ENCODE measurements around the gene ZNF581.
A peak's percentile ranks its signal among the peaks of the same experiment; 100 is the strongest.

The ZNF581 gene

GRCh38 chr19:55653651-55654322 lies 10.3 kb downstream of the ZNF581 start:
- DNase-seq (ENCODE audit: insufficient read length, low spot score) (peak; percentile 100), FAIRE-seq (no peak)
- peak; percentile 80 for TF ChIP-seq POLR2A (IDR thresholded peaks at IDR 0.05; ENCODE audit: low read depth, low read length)

- TF ChIP-seq POLR2A (IDR thresholded peaks at IDR 0.05; ENCODE audit: low read depth, low read length), result no peak
- DNase-seq (ENCODE audit: insufficient read length, low spot score), result peak; percentile 96
- peak; percentile 77 for FAIRE-seq
These were observed 10.9 kb downstream of the ZNF581 start for GRCh38 chr19:55654323-55654867.

GRCh38 chr19:55654868-55655647 lies 11.6 kb downstream of the ZNF581 start, which contains the start of gene U2AF2:
U2AF2 (plus strand) TSS chr19:55655035; CDS start chr19:55655105, 70 bp downstream.
- DNase-seq (ENCODE audit: insufficient read length, low spot score) (peak; percentile 95), FAIRE-seq (no peak)
- peak; percentile 88 for TF ChIP-seq POLR2A (IDR thresholded peaks at IDR 0.05; ENCODE audit: low read depth, low read length)

GRCh38 chr19:55655648-55656040 lies 12.2 kb downstream of the ZNF581 start:
- no peak for TF ChIP-seq POLR2A (IDR thresholded peaks at IDR 0.05; ENCODE audit: low read depth, low read length)
- DNase-seq (ENCODE audit: insufficient read length, low spot score), result no peak
- no peak for FAIRE-seq

- no peak for DNase-seq (ENCODE audit: insufficient read length, low spot score)
- FAIRE-seq, result no peak
- no peak for TF ChIP-seq POLR2A (IDR thresholded peaks at IDR 0.05; ENCODE audit: low read depth, low read length)
These were observed 13.1 kb downstream of the ZNF581 start for GRCh38 chr19:55656552-55656951.

- DNase-seq (ENCODE audit: insufficient read length, low spot score) (no peak), FAIRE-seq (no peak)
- no peak for TF ChIP-seq POLR2A (IDR thresholded peaks at IDR 0.05; ENCODE audit: low read depth, low read length)
These were observed 13.7 kb downstream of the ZNF581 start for GRCh38 chr19:55656988-55657747.

GRCh38 chr19:55658846-55659459 lies 15.5 kb downstream of the ZNF581 start:
- FAIRE-seq, result no peak

GRCh38 chr19:55659822-55660221 lies 16.4 kb downstream of the ZNF581 start:
- FAIRE-seq, result no peak
- no peak for TF ChIP-seq POLR2A (IDR thresholded peaks at IDR 0.05; ENCODE audit: low read depth, low read length)
- DNase-seq (ENCODE audit: insufficient read length, low spot score), result no peak

More at GRCh38 chr19:55658846-55659459, 15.5 kb downstream of the ZNF581 start:
- TF ChIP-seq POLR2A (IDR thresholded peaks at IDR 0.05; ENCODE audit: low read depth, low read length), result no peak
- no peak for DNase-seq (ENCODE audit: insufficient read length, low spot score)

- TF ChIP-seq POLR2A (IDR thresholded peaks at IDR 0.05; ENCODE audit: low read depth, low read length), result no peak
- no peak for FAIRE-seq
- DNase-seq (ENCODE audit: insufficient read length, low spot score), result no peak
These were observed 17.0 kb downstream of the ZNF581 start for GRCh38 chr19:55660404-55660803.

- FAIRE-seq (no peak), DNase-seq (ENCODE audit: insufficient read length, low spot score) (no peak)
- TF ChIP-seq POLR2A (IDR thresholded peaks at IDR 0.05; ENCODE audit: low read depth, low read length), result no peak
These were observed 17.5 kb downstream of the ZNF581 start for GRCh38 chr19:55660991-55661390.

GRCh38 chr19:55661826-55662225 lies 18.4 kb downstream of the ZNF581 start:
- DNase-seq (ENCODE audit: insufficient read length, low spot score), result no peak
- TF ChIP-seq POLR2A (IDR thresholded peaks at IDR 0.05; ENCODE audit: low read depth, low read length), result no peak
- FAIRE-seq, result no peak

GRCh38 chr19:55663846-55664536 lies 20.5 kb downstream of the ZNF581 start:
- no peak for FAIRE-seq
- DNase-seq (ENCODE audit: insufficient read length, low spot score), result no peak
- no peak for TF ChIP-seq POLR2A (IDR thresholded peaks at IDR 0.05; ENCODE audit: low read depth, low read length)
